IMR-90 (cell line): ENCODE measurements around the gene GNG2. TPM values are rescaled to one million over a fixed set of nuclear protein-coding genes. Genes with fewer than 3 reads are reported as not detected.

Experiments
- ATAC-seq: fragments of 200-7000 bp; cut with Tn5 transposase; 2 replicates; pipeline ENCODE4 v1.9.1; 2020; ENCODE audit warnings: low read depth, mild to moderate bottlenecking, moderate library complexity
- BruUV-seq: library from RNA; stranded (reverse); fragments of 400-500 nt; replicated peaks from 2 replicates; lab custom pipeline; 2021; lab: Mats Ljungman, UMichigan
- CTCF ChIA-PET: fragments of 300-600 bp; formaldehyde crosslinking; extraction: SDS; loops from one replicate; lab custom pipeline; 2021; ENCODE audit warnings: antibody characterized with exemption; lab: Yijun Ruan, JAX
- POLR2A ChIA-PET: fragments of 300-600 bp; sonication (Branson Sonifier 250); formaldehyde crosslinking; loops from one replicate; lab custom pipeline; 2022; ENCODE audit warnings: antibody characterized with exemption; ENCODE audit not compliant: unreplicated experiment; lab: Charles Lee
- DNase-seq: peaks from one replicate; pipeline ENCODE4 v3.0.0; 2013
- H2AFZ ChIP-seq: replicated peaks from 2 replicates; pipeline ENCODE3; 2013; ENCODE audit warnings: low read length, mild to moderate bottlenecking; ENCODE audit not compliant: poor library complexity
- H2AK5ac ChIP-seq: 2 replicates; pipeline ENCODE4 v1.6.1; 2013; ENCODE audit warnings: low read depth, low read length, inconsistent platforms
- H2AK9ac ChIP-seq: replicated peaks from 2 replicates; pipeline ENCODE3; 2013; ENCODE audit warnings: mild to moderate bottlenecking, low read depth, low read length, moderate library complexity; ENCODE audit not compliant: poor library complexity
- H2BK120ac ChIP-seq: 2 replicates; pipeline ENCODE4 v1.6.1; 2013; ENCODE audit warnings: low read depth, low read length, inconsistent platforms
- H2BK15ac ChIP-seq: 3 replicates; pipeline ENCODE4 v1.6.1; 2013; ENCODE audit warnings: low read depth, low read length, inconsistent platforms
- H2BK20ac ChIP-seq: 2 replicates; pipeline ENCODE4 v1.6.1; 2013; ENCODE audit warnings: low read depth, mild to moderate bottlenecking, inconsistent platforms, low read length, moderate library complexity
- H2BK5ac ChIP-seq: 2 replicates; pipeline ENCODE4 v1.6.1; 2013; ENCODE audit warnings: mild to moderate bottlenecking, low read depth, low read length, inconsistent platforms; ENCODE audit not compliant: poor library complexity, severe bottlenecking
- H3K14ac ChIP-seq: replicated peaks from 2 replicates; pipeline ENCODE4 v1.6.1; 2013; ENCODE audit warnings: low read depth, low read length, inconsistent platforms
- H3K18ac ChIP-seq: 2 replicates; pipeline ENCODE4 v1.6.1; 2013; ENCODE audit warnings: low read depth, low read length, control low read depth
- H3K23ac ChIP-seq: 2 replicates; pipeline ENCODE4 v1.6.1; 2013; ENCODE audit warnings: low read depth, low read length, inconsistent platforms
- H3K27ac ChIP-seq: 2 replicates; pipeline ENCODE4 v1.5.1; 2013; ENCODE audit warnings: mild to moderate bottlenecking, control low read depth, low read length; ENCODE audit not compliant: insufficient read depth
- H3K27me3 ChIP-seq: 2 replicates; pipeline ENCODE4 v1.6.1; 2013; ENCODE audit warnings: low read length; ENCODE audit not compliant: control insufficient read depth, insufficient read depth
- H3K36me3 ChIP-seq: 2 replicates; pipeline ENCODE4 v1.6.1; 2013; ENCODE audit warnings: low read length, mixed read lengths; ENCODE audit not compliant: control insufficient read depth, insufficient read depth
- H3K4ac ChIP-seq: 2 replicates; pipeline ENCODE4 v1.6.1; 2013; ENCODE audit warnings: low read depth, low read length, inconsistent platforms
- H3K4me1 ChIP-seq: 2 replicates; pipeline ENCODE4 v1.6.1; 2013; ENCODE audit warnings: low read length, mixed read lengths; ENCODE audit not compliant: control insufficient read depth, insufficient read depth
- H3K4me2 ChIP-seq: 2 replicates; pipeline ENCODE4 v1.6.1; 2013; ENCODE audit warnings: low read depth, mild to moderate bottlenecking, control low read depth, low read length, moderate library complexity
- H3K4me3 ChIP-seq: 2 replicates; pipeline ENCODE4 v1.5.1; 2013; ENCODE audit warnings: low read depth, mild to moderate bottlenecking, control low read depth, low read length, moderate library complexity; ENCODE audit not compliant: insufficient read depth
- H3K56ac ChIP-seq: 2 replicates; pipeline ENCODE4 v1.6.1; 2013; ENCODE audit warnings: low read length, inconsistent platforms; ENCODE audit not compliant: insufficient read depth; ENCODE audit errors: extremely low read depth
- H3K79me1 ChIP-seq, 2 experiments: 2 replicates each; pipeline ENCODE4 v1.6.1; 2013; ENCODE audit warnings: low read length in 2 of 2, inconsistent platforms in 1 of 2, low read depth in 1 of 2
- H3K9ac ChIP-seq: 2 replicates; pipeline ENCODE4 v1.6.1; 2013; ENCODE audit warnings: low read depth, low read length, control low read depth
- H3K9me1 ChIP-seq: 2 replicates; pipeline ENCODE4 v1.6.1; 2013; ENCODE audit warnings: low read length, inconsistent platforms; ENCODE audit not compliant: insufficient read depth
- H3K9me3 ChIP-seq: 2 replicates; pipeline ENCODE4 v1.6.1; 2013; ENCODE audit warnings: low read length; ENCODE audit not compliant: control insufficient read depth, insufficient read depth
- H4K20me1 ChIP-seq: 2 replicates; pipeline ENCODE4 v1.6.1; 2013; ENCODE audit warnings: low read length, inconsistent platforms; ENCODE audit not compliant: insufficient read depth
- H4K5ac ChIP-seq: 2 replicates; pipeline ENCODE4 v1.6.1; 2013; ENCODE audit warnings: mild to moderate bottlenecking, low read depth, low read length, control low read depth
- H4K8ac ChIP-seq, 2 experiments: 2 replicates each; pipeline ENCODE4 v1.6.1; 2013; ENCODE audit warnings: low read depth in 2 of 2, low read length in 2 of 2, control low read depth in 1 of 2, inconsistent platforms in 1 of 2
- H4K91ac ChIP-seq: 2 replicates; pipeline ENCODE4 v1.6.1; 2013; ENCODE audit warnings: low read depth, low read length, inconsistent platforms; ENCODE audit not compliant: insufficient read depth
- SMC3 ChIP-seq: fragments of 150-350 bp; IDR thresholded peaks from 2 replicates; pipeline ENCODE4 v1.6.1; 2016; ENCODE audit warnings: low read depth, mild to moderate bottlenecking, antibody characterized with exemption, low read length, moderate library complexity
- USF2 ChIP-seq: fragments of 150-350 bp; IDR thresholded peaks from 2 replicates; pipeline ENCODE4 v1.6.1; 2017; ENCODE audit warnings: mild to moderate bottlenecking, antibody characterized with exemption, low read length, low read depth
- WGBS, 2 experiments: methylation state at CpG; one replicate each; pipeline versions ENCODE4 v1.1.5 to v1.1.7; 2013; ENCODE audit warnings: missing lambda C conversion rate in 2 of 2; ENCODE audit not compliant: insufficient read length in 1 of 2; ENCODE audit errors: extremely low coverage in 2 of 2; 5-methylcytosine and 5-hydroxymethylcytosine counted together
- dilution Hi-C: fragments of 300-500 bp; cut with HindIII; formaldehyde crosslinking; loops from one replicate; pipeline ENCODE4 v1.14.3; 2018; ENCODE audit warnings: low sequenced_read_pairs; ENCODE audit not compliant: unreplicated experiment
- in situ Hi-C: fragments of 300-500 bp; cut with MboI; formaldehyde crosslinking; loops from 3 replicates; pipeline ENCODE4 v1.14.3; 2019; ENCODE audit warnings: low sequenced_read_pairs, inconsistent platforms, mixed read lengths
- intact Hi-C: fragments of 100-400 bp; cut with micrococcal nuclease; formaldehyde crosslinking; loops from 2 replicates; pipeline ENCODE4 v1.10.0; 2022
- polyA plus RNA-seq, 3 experiments: library from polyadenylated mRNA; depleted of rRNA; stranded (reverse); fragments of >200 nt; gene quantifications; 2 replicates each; pipeline ENCODE4 v1.2.3, GENCODE V29; 2012; ENCODE audit warnings: low replicate concordance in 1 of 3
- total RNA-seq: library from RNA; depleted of rRNA; stranded (reverse); fragments of >200 nt; gene quantifications from 2 replicates; pipeline ENCODE4 v1.2.3, GENCODE V29; 2012

GNG2 gene
- total and polyA plus RNA-seq, 2 of the 4 experiments (the other 2 are of a cell fraction), result 13.1 to 14.6 TPM

GRCh38 chr14:51933191-51933590 is 72.8 kb downstream of the GNG2 start:
- no peak overlapping the region for H3K4ac ChIP-seq
- H3K4me3 ChIP-seq, result no peak overlapping the region
- no peaks in the 10 kb centered on the region for H3K36me3 ChIP-seq
- H4K5ac ChIP-seq, result no peak overlapping the region
- H3K18ac ChIP-seq, result no peak overlapping the region
- H4K20me1 ChIP-seq, result no peaks in the 10 kb centered on the region
- in situ Hi-C loops (no loop called here), intact Hi-C loops (no loop called here), dilution Hi-C loops (no loop called here)
- no peak overlapping the region for H3K9ac ChIP-seq
- no peak overlapping the region for H4K8ac ChIP-seq
- no peak overlapping the region for H2BK120ac ChIP-seq
- TF ChIP-seq SMC3 (no peak), USF2 (no peak)
- H3K9me3 ChIP-seq, result no peaks in the 10 kb centered on the region
- H2AK5ac ChIP-seq, result no peak overlapping the region
- H3K4me2 ChIP-seq, result no peak overlapping the region
- ChIA-PET CTCF (no interaction called here), POLR2A (no interaction called here)
- no peak overlapping the region for H3K23ac ChIP-seq
- H2BK15ac ChIP-seq, result no peak overlapping the region
- no peaks in the 10 kb centered on the region; the same call in 1 of the 2 replicates for H3K9me1 ChIP-seq
- H2BK5ac ChIP-seq, result no peak overlapping the region
- no peak overlapping the region for H4K91ac ChIP-seq
- H3K56ac ChIP-seq, result no peak overlapping the region
- DNase-seq, result no peak
- WGBS, 2 experiments, result 65% methylated on average over 3 of the region's 3 CpGs; no CpG with 5 or more reads in 1 of the 2 experiments
- H3K79me1 ChIP-seq, result peaks cover 2 to 7% of the 10 kb centered on the region in 2 experiments; a peak in 2 of 4 replicates
- BruUV-seq, result no TSS peak
- H2BK20ac ChIP-seq, result no peak overlapping the region
- no peaks in the 10 kb centered on the region for H3K27me3 ChIP-seq
- no peak for ATAC-seq
- no peak overlapping the region for H2AK9ac ChIP-seq
- no peak overlapping the region for H3K14ac ChIP-seq
- no peak overlapping the region for H2AFZ ChIP-seq
- H3K4me1 ChIP-seq, result 0 out of 2 replicates have a peak, but pooled peaks cover 2% of the 10 kb centered on the region
- H3K27ac ChIP-seq, result no peak overlapping the region
